ENCODE data around the gene SMIM10L1.

Gene SMIM10L1

DNA sequence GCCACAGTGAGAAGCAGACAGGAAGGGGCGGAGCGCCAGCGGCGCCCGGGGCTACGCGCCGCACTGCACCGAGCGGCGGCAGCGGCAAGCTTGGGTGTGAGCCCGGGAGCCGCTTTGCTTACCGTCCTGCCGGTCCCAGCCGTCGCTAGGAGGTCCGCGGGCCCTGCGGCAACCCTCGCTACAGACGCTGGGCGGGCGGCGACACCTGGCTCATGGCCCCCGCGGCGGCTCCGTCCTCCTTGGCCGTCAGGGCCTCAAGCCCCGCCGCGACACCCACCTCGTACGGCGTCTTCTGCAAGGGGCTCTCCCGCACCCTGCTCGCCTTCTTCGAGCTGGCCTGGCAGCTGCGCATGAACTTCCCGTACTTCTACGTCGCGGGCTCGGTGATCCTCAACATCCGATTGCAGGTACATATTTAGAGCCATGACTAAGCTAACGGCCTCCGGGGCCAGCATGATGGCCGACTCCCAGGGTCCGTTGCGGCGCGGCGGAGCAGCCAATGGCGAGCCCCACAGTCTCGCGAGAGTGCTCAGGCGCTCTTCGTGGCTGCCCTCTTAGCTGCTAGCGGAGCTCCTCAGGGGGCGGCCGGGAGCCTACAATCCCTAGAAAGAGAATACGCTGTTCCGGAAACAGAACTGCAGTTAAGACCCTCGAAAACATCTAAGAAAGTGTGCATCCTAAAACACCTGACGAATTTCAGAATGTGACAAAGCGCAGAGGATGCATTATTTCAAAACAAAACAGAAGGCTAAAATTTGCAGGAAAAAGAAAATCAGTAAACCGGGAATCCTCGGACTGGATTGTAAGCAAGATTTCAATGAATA lies at the start of gene SMIM10L1:
TSS of gene SMIM10L1 (plus strand) at position 50 of the 824 bp plus-strand sequence. CDS start at position 213, 163 bp downstream.
- DNase-seq, result peak; percentile 96

DNA sequence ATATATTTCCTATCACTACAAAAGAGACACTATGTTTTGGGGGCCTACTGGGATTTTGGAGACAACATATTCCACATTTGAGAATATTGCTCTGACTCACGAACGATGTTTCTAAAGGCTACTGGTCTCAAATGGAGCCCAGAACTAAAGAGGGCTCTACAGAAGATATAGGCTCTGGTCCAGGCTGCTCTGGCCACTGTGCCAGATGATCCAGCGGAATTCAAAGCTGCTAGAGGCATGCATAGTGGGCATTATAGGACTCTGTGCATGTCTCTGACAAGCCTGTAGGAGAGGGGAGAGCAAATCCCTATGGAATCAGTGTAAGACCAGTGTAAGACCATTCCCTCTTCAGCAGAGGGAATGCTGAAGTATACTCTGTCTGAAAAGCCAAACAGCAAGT lies 40.6 kb upstream of the SMIM10L1 start:
- DNase-seq, result no peak

DNA sequence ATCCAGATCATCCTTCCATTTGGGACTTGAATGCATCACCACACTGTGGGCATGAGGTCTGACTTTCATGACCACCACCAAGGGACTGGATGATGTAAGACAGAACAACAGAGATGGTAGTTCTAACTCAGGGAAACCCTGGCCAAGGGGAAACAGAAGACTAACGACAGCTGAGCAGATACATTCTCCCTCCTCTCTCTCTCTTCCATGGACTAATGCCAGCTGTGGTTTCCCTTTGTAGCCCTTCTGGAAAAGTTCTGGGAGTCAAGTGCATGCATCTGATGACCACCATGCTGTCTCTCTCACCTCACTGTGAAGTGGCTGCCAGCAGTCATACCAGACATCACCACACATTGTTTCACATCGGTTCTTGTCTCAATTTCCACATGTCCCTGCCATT lies 40.0 kb upstream of the SMIM10L1 start:
- no peak for DNase-seq

DNA sequence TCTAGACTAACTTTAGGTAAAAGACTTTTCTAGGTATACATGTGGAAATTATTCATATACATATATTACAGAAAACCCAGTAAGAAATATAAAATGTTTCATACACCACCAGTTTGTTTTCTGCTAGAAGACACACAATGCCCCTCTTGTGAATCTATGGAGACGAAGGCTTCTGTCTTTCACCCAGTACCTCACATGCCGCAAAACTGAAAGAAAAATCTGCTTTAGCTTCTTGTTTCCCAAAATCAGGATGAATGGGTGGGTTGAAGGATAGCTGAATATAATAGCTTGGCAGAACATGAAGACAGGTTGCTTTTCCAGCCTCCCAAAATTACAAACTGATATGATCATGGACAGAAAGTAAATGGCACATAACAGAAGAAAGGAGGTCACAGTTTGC lies 37.8 kb upstream of the SMIM10L1 start:
- DNase-seq, result no peak

DNA sequence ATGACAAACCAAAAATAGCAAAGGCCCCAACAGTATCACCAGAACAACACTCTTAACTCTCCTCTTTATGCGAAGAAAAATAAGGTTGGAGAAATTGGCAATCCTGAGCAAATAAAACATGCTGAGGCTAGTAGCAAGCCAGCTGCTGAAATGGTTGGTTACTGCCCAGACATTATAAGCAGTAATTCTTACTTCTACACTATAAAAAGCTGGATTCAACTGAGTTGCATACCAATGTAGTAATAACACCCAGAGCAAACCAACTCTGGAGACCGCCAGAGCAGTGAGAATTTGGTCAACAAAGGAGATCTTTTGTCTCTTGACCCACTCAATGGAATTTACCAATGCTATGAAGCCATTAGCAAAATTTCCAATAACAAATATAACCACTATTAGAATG lies 37.2 kb upstream of the SMIM10L1 start:
- DNase-seq, result no peak

DNA sequence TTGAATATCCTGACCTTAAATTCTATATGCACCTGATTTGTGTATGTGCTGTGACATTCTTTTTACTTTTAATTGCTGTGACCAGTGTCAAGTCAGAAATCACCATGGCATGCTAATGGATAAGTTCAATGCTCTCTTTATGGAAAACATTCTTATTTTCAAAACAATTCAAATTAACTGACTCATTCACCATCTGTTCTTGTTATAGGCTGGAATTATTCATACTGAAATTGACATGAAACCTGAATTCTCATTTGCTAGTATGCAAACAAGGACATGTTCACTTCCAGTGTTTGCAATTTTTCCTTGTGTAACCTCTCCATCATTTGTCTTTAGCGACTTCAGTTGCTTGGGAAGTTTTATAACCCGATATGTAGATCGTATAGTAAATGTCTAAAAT lies 36.7 kb upstream of the SMIM10L1 start, which contains the start of gene TAS2R30:
TSS of gene TAS2R30 (minus strand) at position 340 of the 400 bp plus-strand sequence. CDS start 400 bp downstream, outside the sequence.
- no peak for DNase-seq

DNA sequence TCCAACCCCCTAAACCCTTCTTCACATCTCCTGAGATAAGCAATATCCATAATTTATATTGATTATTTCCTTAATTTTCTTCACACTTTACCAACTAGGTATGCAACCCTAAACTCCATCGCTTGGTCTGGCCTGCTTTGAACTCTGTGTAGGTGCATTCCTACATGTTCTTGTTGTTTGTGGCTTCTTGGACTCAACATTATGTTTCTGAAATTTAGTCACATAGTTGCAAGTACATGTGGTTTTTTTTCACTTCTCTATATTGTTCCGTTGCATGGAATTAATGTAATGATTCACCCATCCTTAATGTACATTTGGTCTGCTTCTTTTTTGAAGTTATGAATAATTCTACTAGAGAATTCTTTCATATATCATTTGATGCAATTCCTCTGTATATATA lies 34.9 kb upstream of the SMIM10L1 start:
- peak; percentile 12 for DNase-seq

DNA sequence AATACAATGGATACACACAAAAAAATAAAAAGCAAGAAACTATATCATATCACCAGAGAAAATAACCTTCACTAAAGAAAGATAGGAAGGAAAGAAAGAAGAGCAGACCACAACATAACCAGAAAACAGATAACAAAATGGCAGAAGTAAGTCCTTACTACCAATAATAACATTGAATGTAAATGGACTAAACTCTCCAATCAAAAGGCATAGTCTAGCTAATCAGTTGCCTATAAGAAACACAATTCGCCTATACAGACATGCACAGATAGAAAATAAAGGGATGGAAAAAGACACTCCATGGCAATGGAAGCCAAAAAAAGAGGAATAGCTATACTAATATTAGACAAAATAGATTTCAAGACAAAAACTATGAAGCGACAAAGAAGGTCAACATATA lies 27.6 kb upstream of the SMIM10L1 start:
- DNase-seq, result no peak

DNA sequence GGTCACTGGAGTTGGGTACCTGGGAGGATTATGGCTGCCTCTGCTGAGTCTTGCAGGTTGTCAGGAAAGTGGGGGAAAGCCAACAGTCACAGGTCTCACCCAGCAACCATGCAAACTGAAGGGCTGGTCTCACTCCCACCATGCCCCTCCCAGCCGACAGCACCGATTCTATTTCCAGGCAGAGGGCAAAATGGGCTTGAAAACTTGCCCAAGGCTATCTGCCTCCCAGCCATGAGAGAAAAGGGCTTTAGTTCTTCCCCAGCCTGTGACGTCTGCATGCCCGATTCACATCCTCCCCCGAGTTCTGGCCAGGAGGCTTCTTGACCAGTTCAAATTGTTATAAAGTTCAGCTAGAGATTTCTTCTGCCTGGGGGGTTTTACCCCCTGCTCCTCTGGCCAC lies 26.7 kb upstream of the SMIM10L1 start:
- DNase-seq, result no peak

DNA sequence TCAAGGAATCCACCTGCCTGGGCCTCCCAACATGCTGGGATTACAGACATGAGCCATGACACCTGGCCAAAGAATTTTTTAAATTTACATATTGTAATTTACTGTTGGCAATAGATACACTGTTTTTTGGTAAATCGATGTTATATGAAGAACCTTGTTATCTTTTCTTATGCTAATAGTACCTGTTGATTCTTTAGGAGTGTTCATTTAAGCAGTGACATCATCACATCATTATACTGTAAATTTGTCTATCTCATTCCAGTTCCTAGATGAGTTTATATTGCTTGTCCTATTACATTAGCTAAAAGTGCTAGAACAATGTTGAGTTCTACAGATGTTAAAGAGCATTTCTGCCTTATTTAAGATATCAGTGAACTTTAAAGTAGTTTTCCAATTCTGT lies 23.6 kb upstream of the SMIM10L1 start:
- DNase-seq, result no peak

DNA sequence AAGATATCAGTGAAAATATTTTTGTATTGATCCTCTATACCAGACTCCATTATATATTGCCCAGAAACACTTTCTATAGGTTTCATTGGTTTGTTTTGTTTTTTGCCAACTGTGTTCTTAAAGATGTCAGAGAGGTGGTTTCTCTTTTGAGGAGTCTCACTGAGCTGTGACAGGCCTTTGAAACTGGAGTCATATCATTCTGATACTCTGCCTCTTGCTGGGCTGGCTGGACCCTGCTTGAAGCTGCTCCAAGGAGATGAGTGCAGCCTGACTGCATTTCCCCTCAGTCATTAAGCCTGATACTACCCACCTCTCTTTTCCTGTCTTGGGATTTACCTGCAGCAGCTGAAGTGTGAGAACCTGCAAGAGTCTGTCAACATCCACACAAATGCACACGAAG lies 20.2 kb upstream of the SMIM10L1 start:
- no peak for DNase-seq

DNA sequence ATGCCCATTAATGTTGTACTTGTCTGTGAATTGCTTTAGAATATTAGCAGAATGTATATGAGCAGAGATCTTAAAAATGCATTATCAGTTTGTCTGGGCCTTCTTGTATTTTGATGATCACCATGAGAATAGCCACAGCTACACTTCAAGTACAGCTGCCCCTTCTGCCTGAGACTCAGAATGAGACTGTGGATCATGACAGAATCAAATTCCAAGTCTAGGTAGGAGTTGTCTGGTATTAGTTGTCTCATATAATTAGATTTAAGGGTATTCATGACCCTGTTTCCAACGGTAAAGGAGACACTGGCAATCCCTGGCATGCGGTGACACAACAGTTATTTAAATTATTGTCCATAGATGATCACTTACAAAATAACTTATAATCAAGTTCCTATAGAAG lies 18.3 kb upstream of the SMIM10L1 start:
- no peak for DNase-seq

DNA sequence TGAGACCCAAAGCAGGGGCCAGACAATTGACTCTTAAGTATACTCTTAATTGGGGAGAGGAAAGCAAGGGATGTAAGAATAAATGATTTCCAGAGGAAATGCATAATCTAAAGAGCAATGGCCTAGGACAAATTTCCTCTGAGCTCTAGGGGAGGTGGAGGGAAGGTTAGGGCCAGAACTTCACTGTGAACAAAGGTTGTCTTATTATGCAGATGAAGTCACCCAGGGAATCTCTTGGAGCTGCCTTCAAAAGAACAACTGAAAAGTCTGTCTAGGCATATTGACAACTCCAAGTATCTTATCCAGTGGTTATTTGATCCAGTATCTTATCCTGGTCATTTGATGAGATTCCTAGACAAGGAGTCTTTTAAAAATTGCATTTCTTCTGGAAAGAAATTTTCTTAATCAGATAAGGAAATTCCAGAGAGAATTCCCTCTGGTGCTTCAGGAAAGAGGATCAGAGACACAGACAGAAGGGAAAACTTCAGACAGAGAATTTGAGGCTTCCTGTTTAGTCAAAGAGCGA lies 16.5 kb upstream of the SMIM10L1 start:
- no peak for DNase-seq

DNA sequence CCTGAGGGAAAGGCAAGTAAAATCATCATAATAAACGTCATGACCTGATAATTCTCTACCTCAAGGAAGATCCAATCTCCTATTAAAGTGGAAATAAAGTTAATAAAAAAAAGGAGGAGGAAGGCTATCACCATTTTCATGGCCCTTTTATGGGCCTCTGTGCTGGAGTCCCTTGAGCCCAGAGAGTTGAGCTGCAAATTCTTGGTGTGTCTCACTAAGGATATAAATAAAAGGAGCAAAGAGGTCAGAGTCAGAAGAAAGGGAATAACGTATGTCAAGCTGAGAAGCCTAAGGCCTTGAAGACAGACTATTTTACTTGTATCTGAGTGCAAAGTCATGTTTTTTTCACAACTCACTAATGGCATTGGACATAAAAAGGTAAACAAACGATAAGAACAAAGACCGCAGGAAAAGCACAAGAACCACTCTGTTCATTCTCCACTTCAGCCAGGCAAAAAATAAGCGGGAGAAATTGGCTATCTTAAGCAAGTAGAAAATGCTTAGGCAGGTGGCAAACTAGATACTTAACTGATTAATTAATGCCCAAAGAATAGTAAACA lies 12.0 kb upstream of the SMIM10L1 start:
- DNase-seq, result no peak

DNA sequence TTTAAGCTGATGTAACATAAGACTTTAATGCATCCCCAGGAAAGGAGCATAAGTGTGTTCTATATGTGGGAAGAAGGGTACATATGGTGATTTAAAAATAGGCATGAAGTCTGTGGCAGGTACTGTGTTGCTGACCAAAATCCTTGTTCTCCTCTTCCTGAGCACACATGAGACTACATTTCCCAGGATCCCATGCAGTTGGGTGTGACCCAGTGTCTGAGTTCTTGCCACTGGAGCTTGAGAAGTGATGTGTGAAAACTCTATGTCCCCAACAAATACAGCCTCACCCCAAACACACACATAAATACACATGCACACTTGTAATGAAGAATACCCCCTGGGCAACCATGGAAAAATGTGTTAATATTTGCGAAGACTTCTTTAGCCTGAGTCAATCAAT lies 8.5 kb upstream of the SMIM10L1 start:
- no peak for DNase-seq

DNA sequence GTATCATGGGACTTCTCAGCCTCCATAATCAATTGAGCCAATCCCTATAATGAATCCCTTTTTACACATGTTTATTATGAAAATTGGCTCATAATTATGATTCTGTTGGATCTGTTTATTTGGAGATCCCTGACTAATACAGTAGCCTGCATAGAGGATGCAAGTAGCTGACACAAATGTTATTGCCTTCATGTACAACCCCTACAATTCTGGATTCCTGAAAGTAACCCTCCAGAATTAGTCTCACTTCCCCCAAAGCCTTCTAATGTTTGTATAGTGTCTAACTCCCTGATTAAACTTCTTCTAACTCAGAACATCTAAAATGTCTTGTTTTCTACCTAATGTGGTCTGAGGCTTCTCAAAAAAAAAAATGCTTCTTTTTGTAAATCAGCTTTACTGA lies 6.6 kb upstream of the SMIM10L1 start:
- DNase-seq, result no peak

DNA sequence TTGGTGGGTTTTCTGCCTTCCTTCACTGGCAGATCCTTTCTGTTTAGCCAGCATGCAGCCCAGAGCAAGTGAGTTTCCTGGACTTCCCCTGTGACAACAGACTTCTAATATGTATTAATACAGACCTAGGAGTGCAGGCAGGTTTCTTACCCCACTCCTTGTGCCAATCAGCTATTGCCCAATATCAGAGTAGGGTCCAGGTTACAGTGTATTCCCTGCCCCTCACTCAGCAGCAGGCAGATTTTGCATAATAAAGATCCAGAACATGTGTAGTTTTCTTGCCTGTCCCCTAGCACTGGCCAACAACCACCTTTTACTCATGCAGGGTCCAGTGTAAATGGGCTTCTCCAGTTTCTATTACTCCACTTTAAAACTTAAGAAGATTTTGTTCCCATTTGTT lies 4.7 kb upstream of the SMIM10L1 start:
- no peak for DNase-seq

DNA sequence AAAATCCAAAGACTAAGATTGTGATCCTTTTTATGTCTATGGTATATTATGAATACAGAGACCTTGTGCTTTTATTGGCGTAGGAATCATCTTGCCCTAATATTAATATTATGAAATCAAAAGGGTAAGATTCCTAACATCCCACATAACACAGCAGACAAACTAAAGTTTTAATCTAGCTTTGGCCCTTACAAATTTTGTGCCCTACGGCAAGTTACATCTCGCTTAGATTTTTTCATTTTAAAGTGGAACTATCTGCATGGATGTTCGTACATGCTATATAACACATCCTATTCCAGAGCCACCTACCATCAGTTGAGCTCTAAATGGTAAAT lies 217 bp upstream of the SMIM10L1 start:
- DNase-seq, result no peak

DNA sequence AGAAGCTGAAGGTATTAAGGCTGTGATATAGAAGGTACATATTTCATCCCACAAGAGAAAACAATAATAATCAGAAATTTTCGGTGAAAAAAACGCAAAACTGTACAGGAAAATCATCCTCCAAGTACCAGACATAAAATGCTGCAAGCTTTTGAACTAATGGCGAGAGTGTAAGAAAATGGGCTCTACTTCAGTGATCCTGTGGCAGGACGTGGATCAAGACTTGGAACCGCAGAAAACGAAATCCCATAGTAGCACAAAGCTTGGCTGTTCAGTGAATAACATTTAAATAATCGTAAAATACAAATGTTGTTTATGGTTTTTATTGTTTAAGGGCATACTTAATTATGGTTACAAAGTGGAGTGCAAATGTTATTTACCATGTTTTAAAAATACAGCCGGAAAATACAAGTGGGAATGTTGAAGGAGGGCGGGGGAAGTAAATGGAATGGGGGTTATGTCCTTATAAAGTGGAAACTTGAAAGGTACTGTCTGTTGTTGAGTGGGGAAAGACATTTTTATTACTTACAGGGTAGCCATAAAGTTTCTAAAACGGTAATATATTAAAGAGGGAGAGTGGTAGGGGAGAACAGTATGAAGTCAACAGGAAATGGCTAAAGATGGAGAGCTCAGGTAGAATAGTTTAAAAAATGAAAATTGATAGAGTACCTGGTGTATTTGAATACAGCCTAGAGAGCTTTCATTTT lies 1.1 kb downstream of the SMIM10L1 start:
- DNase-seq, result peak; percentile 2

DNA sequence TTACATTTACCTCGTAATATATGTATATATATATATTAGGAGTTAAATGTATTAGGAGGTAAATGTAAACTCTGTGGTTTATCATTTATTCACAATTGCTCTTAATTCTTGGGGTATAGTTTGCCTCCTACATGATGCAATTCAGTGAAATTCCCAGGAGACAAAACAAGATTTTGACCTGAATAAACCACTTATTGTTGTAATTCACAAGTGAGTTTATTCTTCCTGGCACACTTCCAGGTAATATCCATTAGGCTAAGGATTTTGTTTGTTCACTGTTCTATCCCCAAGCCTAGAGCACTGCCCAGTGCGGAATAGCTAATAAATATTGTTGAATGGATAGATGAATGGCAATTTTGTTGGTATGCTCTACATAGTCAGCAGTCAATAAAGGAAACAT lies 3.0 kb downstream of the SMIM10L1 start:
- no peak for DNase-seq

DNA sequence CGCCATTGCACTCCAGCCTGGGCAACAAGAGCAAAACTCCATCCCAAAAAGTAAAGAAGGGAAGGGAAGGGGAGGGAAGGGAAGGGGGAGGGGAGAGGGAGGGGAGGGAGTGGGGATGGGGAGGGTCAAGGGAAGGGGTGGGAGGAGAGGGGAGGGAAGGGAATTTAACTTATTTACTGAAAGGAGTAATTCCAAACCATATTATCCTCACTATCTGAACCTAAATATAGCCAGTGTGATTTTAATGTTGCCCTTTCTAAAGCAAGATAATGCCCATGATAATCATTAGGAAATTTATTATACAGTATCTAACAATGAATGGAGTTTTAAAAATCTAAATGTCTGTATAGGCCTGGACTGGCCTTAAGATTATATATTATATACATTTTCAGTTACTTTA lies 7.3 kb downstream of the SMIM10L1 start:
- no peak for DNase-seq

DNA sequence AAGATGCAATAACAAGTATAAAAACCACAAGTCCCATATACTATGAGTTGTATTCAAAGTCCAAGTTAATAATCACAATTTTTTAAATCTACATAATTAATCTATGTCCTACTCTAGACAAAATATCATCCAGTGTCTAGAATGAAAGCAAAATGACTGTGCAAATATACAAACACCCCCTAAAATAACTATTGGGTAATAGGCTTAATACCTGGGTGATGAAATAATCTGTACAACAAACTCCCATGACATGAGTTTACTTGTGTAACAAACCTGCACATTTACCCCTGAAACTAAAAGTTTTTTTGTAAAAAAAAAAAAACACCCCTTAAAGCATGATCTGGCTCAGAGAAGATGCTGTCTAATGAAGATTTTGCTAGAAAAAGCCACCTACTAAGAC lies 11.5 kb downstream of the SMIM10L1 start:
- DNase-seq, result no peak

DNA sequence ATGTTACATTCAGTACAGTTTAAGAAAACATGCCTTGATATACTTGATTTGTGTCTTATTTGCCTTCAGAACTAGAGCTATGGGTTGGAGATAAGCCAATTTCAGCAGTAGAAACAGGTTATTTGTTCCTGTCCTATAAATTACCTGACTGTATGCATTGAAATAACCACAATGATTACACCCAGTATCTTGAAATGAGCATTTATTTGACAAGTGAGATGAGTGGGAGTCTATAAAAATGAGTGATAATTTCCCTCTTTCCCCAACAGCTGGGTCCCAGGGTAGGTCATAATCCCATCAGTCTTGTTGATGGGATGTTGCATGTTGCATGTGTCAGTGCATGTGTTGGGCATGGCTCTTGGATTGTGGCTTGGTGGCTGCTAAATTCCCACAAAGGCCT lies 12.0 kb downstream of the SMIM10L1 start:
- no peak for DNase-seq

DNA sequence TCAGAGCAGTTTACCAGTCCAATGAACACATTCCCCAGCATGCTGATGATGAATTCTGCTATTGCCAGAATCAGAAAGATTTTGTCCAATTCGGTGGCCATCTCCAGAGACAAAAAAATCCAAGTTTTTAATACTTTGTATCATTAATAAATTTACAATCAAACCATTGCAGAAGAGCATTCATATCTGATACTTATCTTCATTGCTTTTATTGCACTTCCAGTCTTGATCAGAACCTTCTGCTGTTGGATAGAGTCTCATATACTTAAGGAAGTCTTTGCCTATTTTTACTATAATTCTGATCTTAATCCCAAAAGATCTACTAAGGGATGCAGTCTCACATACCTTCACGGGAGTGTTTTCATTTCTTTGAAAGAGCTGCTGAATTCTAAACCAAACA lies 15.8 kb downstream of the SMIM10L1 start, which contains the start of gene TAS2R42:
TSS of gene TAS2R42 (minus strand) at position 101 of the 400 bp plus-strand sequence. CDS start at position 101, 0 bp downstream.
- no peak for DNase-seq
